ENCODE results near the gene ZMIZ1. TPM values are rescaled to one million over a fixed set of nuclear protein-coding genes. Genes with fewer than 3 reads are reported as not detected.

Gene ZMIZ1
- total RNA-seq, 1 experiment from 2014 or later = 42.3 TPM

GRCh38 chr10:79320820-79321493 is 252.2 kb downstream of the ZMIZ1 start:
- no peak overlapping the region for H3K4me3 Mint-ChIP-seq (ENCODE audit: unreplicated experiment)
- H3K4me1 Mint-ChIP-seq (ENCODE audit: low read depth, unreplicated experiment) = no peaks in the 10 kb centered on the region
- H3K9me3 Mint-ChIP-seq (ENCODE audit: unreplicated experiment) = no peaks in the 10 kb centered on the region
- no peaks in the 10 kb centered on the region for H3K27me3 Mint-ChIP-seq (ENCODE audit: insufficient read depth, unreplicated experiment)
- Histone ChIP-seq H3K27me3 (replicated peaks; ENCODE audit: control insufficient read depth, insufficient read depth, low read length) (no peaks in the 10 kb centered on the region), H3K36me3 (ENCODE audit: control insufficient read depth, insufficient read depth, low read length) (no peaks in the 10 kb centered on the region), H3K9me3 (no peaks in the 10 kb centered on the region), H3K4me3 (ENCODE audit: low read depth, low read length) (no peak overlapping the region), H3K4me1 (no peaks in the 10 kb centered on the region)
- H3K27ac Mint-ChIP-seq (ENCODE audit: unreplicated experiment) = no peak overlapping the region
- no TSS peak for BruUV-seq (replicated peaks)
- H3K36me3 Mint-ChIP-seq (ENCODE audit: insufficient read depth, unreplicated experiment) = peaks cover 22% of the 10 kb centered on the region
- no peak for TF ChIP-seq CTCF (IDR thresholded peaks at IDR 0.05; ENCODE audit: insufficient read depth in 1 of 2, low read depth in 1 of 2, low read length in 1 of 2, severe bottlenecking in 1 of 2, unreplicated experiment in 1 of 2)
- ChIA-PET CTCF (interaction anchor here (0.6 kb wide), 1 partner anchor 1016 kb away, joined by 3 read pairs; no protein-coding TSS in a partner anchor), POLR2A (no interaction called here)
- intact Hi-C loops (cut with micrococcal nuclease; ENCODE audit: unreplicated experiment) = no loop called here
- DNase-seq = no peak

- ChIA-PET CTCF (no interaction called here), POLR2A (no interaction called here)
- Histone ChIP-seq H3K4me1 (no peaks in the 10 kb centered on the region), H3K4me3 (ENCODE audit: low read depth, low read length) (no peak overlapping the region), H3K27me3 (replicated peaks; ENCODE audit: control insufficient read depth, insufficient read depth, low read length) (no peaks in the 10 kb centered on the region), H3K36me3 (ENCODE audit: control insufficient read depth, insufficient read depth, low read length) (no peaks in the 10 kb centered on the region), H3K9me3 (no peaks in the 10 kb centered on the region)
- Mint-ChIP-seq H3K4me3 (ENCODE audit: unreplicated experiment) (no peak overlapping the region), H3K27me3 (ENCODE audit: insufficient read depth, unreplicated experiment) (no peaks in the 10 kb centered on the region), H3K36me3 (ENCODE audit: insufficient read depth, unreplicated experiment) (peaks cover 21% of the 10 kb centered on the region), H3K27ac (ENCODE audit: unreplicated experiment) (no peak overlapping the region), H3K4me1 (ENCODE audit: low read depth, unreplicated experiment) (no peaks in the 10 kb centered on the region), H3K9me3 (ENCODE audit: unreplicated experiment) (no peaks in the 10 kb centered on the region)
- BruUV-seq (replicated peaks) = no TSS peak
- no peak for DNase-seq
- no peak for TF ChIP-seq CTCF (IDR thresholded peaks at IDR 0.05; ENCODE audit: insufficient read depth in 1 of 2, low read depth in 1 of 2, low read length in 1 of 2, severe bottlenecking in 1 of 2, unreplicated experiment in 1 of 2)
- intact Hi-C loops (cut with micrococcal nuclease; ENCODE audit: unreplicated experiment) = no loop called here
Measured at GRCh38 chr10:79321494-79321882, 252.7 kb downstream of the ZMIZ1 start.

DNA sequence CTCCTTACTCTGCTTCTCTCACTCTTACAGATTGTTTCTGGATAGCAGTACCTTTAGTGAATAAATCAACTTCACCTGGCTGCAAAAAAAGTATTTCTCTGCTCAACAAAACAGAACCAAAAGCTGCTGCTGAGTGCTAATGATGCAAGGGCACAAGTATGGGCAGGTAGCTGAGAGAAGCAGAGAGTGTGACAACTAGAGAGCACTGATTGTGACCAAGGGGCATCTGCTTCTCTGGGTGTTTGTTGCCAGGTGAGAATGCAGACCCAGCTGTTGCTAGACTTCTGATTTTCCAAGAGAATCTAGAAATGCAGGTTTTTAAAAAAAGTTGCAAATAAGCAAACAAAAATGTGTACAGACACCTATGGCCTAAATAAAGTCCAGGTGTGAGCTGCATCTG is 253.2 kb downstream of the ZMIZ1 start:
- TF ChIP-seq CTCF (IDR thresholded peaks at IDR 0.05; ENCODE audit: insufficient read depth in 1 of 2, low read depth in 1 of 2, low read length in 1 of 2, severe bottlenecking in 1 of 2, unreplicated experiment in 1 of 2) = no peak
- Mint-ChIP-seq H3K4me1 (ENCODE audit: low read depth, unreplicated experiment) (no peaks in the 10 kb centered on the region), H3K27ac (ENCODE audit: unreplicated experiment) (no peak overlapping the region), H3K27me3 (ENCODE audit: insufficient read depth, unreplicated experiment) (no peaks in the 10 kb centered on the region), H3K4me3 (ENCODE audit: unreplicated experiment) (no peak overlapping the region), H3K36me3 (ENCODE audit: insufficient read depth, unreplicated experiment) (peaks cover 16% of the 10 kb centered on the region), H3K9me3 (ENCODE audit: unreplicated experiment) (no peaks in the 10 kb centered on the region)
- BruUV-seq (replicated peaks) = no TSS peak
- Histone ChIP-seq H3K4me1 (no peaks in the 10 kb centered on the region), H3K36me3 (ENCODE audit: control insufficient read depth, insufficient read depth, low read length) (no peaks in the 10 kb centered on the region), H3K4me3 (ENCODE audit: low read depth, low read length) (no peak overlapping the region), H3K27me3 (replicated peaks; ENCODE audit: control insufficient read depth, insufficient read depth, low read length) (no peaks in the 10 kb centered on the region), H3K9me3 (no peaks in the 10 kb centered on the region)
- intact Hi-C loops (cut with micrococcal nuclease; ENCODE audit: unreplicated experiment) = no loop called here
- ChIA-PET POLR2A (no interaction called here), CTCF (no interaction called here)
- no peak for DNase-seq

Measured in Caco-2 (cell line).